Measurements from ENCODE around the gene PGK1. TPM values are rescaled to one million over a fixed set of nuclear protein-coding genes. Genes with fewer than 3 reads are reported as not detected.

Gene PGK1
- total and polyA plus RNA-seq, 4 donors = 94.6 to 254 (median 196) TPM

Other genes with a start within 250 kb of the PGK1 start
- gene MAGT1, start 208.8 kb upstream of the PGK1 start, total RNA-seq = 10 to 100 TPM; 51.8 to 54.6 TPM
- gene MAGT1, start 208.8 kb upstream of the PGK1 start, polyA plus RNA-seq = 10 to 100 TPM; 15.4 to 19.7 TPM
- gene COX7B, start 204.8 kb upstream of the PGK1 start, total RNA-seq = 100 to 1,000 TPM; 127 to 163 TPM
- 100 to 1,000 TPM; 348 to 784 TPM for gene COX7B, start 204.8 kb upstream of the PGK1 start, polyA plus RNA-seq
- gene ATP7A, start 193.6 kb upstream of the PGK1 start, total RNA-seq = 10 to 100 TPM; 14.9 to 18.7 TPM
- 1 to 10 TPM in 1 of 2 donors, under 1 TPM in 1; 0.88 to 3.0 TPM for gene ATP7A, start 193.6 kb upstream of the PGK1 start, polyA plus RNA-seq
- not detected for gene PGAM4, start 134.6 kb upstream of the PGK1 start, total RNA-seq
- gene PGAM4, start 134.6 kb upstream of the PGK1 start, polyA plus RNA-seq = not detected
- 10 to 100 TPM; 15.9 to 19.0 TPM for gene TAF9B, start 35.4 kb downstream of the PGK1 start, total RNA-seq
- gene TAF9B, start 35.4 kb downstream of the PGK1 start, polyA plus RNA-seq = 10 to 100 TPM; 11.4 to 13.9 TPM
- gene CYSLTR1, start 223.4 kb downstream of the PGK1 start, total RNA-seq = 1 to 10 TPM; 3.0 to 6.5 TPM
- 1 to 10 TPM in 1 of 2 donors, under 1 TPM in 1; 0.33 to 1.9 TPM for gene CYSLTR1, start 223.4 kb downstream of the PGK1 start, polyA plus RNA-seq